Ishikawa (cell line): ENCODE measurements around the gene MYO5B.

Experiments
- CEBPB ChIP-seq: IDR thresholded peaks from 2 replicates; pipeline ENCODE4 v1.6.1; 2012
- EGR1 ChIP-seq: IDR thresholded peaks from 2 replicates; pipeline ENCODE4 v1.6.1; 2012

DNA sequence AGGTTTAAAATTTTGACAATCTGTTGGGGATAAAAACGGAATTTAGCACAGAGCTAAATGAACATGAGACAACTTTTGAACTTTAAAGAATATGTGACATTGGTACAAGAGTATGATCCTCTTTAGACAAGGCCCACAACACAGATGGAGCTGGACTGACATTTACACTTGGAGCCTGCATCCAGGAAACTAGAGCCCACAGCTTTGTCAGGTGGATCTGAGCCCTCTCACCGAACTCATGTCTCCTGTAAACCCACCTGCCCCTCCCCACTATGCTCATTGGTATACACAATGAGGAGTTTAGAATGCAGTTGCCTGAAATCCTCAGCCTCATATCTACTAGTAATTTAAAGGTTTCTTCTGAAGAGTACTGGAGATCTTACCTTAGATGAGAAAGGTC lies 359.5 kb downstream of the MYO5B start:
- TF ChIP-seq CEBPB, result no peak
- TF ChIP-seq EGR1, result no peak
